MCF 10A (cell line): ENCODE data around the gene RAD51B. TPM values are rescaled to one million over a fixed set of nuclear protein-coding genes. Genes with fewer than 3 reads are reported as not detected.

ENCODE experiments used
- BruUV-seq: library from RNA; stranded (reverse); fragments of 400-500 nt; replicated peaks from 2 replicates; lab custom pipeline; 2021; lab: Mats Ljungman, UMichigan
- CTCF ChIA-PET: fragments of 300-600 bp; sonication (Branson Sonifier 250); formaldehyde crosslinking; extraction: SDS; loops from one replicate; lab custom pipeline; 2021; ENCODE audit warnings: antibody characterized with exemption, inconsistent platforms; lab: Yijun Ruan, JAX
- POLR2A ChIA-PET: fragments of 300-600, 350-650 bp; sonication (Branson Sonifier 250); formaldehyde crosslinking; extraction: SDS; loops from one replicate; lab custom pipeline; 2020; ENCODE audit warnings: antibody characterized with exemption, inconsistent platforms; lab: Yijun Ruan, JAX
- DNase-seq: peaks from one replicate; pipeline ENCODE4 v3.0.0-alpha.2; 2018; ENCODE audit not compliant: unreplicated experiment
- H3K27ac Mint-ChIP-seq: one replicate; pipeline ENCODE4 v1.8.0; 2022; ENCODE audit warnings: mild to moderate bottlenecking, low read depth, mixed read lengths; ENCODE audit not compliant: unreplicated experiment
- H3K27me3 Mint-ChIP-seq: one replicate; pipeline ENCODE4 v1.8.0; 2022; ENCODE audit warnings: mixed read lengths; ENCODE audit not compliant: insufficient read depth, unreplicated experiment
- H3K36me3 Mint-ChIP-seq: one replicate; pipeline ENCODE4 v1.8.0; 2022; ENCODE audit warnings: mild to moderate bottlenecking, moderate library complexity, mixed read lengths; ENCODE audit not compliant: insufficient read depth, unreplicated experiment
- H3K4me1 Mint-ChIP-seq: one replicate; pipeline ENCODE4 v1.8.0; 2022; ENCODE audit warnings: mixed read lengths; ENCODE audit not compliant: insufficient read depth, unreplicated experiment
- H3K4me3 Mint-ChIP-seq: one replicate; pipeline ENCODE4 v1.8.0; 2022; ENCODE audit warnings: mild to moderate bottlenecking, moderate library complexity, mixed read lengths; ENCODE audit not compliant: unreplicated experiment
- H3K9me3 Mint-ChIP-seq: one replicate; pipeline ENCODE4 v1.8.0; 2022; ENCODE audit warnings: mixed read lengths; ENCODE audit not compliant: unreplicated experiment
- intact Hi-C: fragments of 100-400 bp; cut with micrococcal nuclease; formaldehyde crosslinking; loops from 2 replicates; pipeline ENCODE4 v1.14.1; 2022
- total RNA-seq: library from RNA; stranded (reverse); gene quantifications from 2 replicates; pipeline ENCODE4 v1.2.3, GENCODE V29; 2022
- TF ChIP-seq, protein P1 (sequence below): fragments of 200-600 bp; IDR thresholded peaks from one replicate; pipeline ENCODE4 v1.8.0; 2022; ENCODE audit warnings: antibody characterized with exemption, mild to moderate bottlenecking; ENCODE audit not compliant: unreplicated experiment

The RAD51B gene
- total RNA-seq, 1 experiment from 2014 or later = 14.6 TPM

DNA sequence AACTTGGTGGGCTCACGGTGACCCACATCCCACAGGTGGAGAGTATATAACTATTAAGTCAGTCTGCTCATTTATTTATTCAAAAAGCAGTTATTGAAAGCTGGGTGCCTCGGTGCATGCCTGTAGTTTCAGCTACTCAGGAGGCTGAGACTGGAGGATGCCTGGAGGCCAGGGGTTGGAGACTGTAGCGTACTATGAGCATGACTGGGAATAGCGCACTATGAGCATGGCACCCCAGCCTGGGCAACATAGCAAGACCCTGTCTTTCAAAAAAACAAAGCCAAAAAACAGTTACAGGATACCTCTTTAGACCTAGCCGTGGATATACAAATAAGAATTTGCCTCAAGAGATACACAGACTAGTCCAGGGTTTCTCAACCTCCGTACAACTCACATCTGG lies 833.5 kb downstream of the RAD51B start:
- Mint-ChIP-seq H3K9me3 (no peaks in the 10 kb centered on the region), H3K4me1 (peaks cover 5% of the 10 kb centered on the region), H3K36me3 (no peaks in the 10 kb centered on the region), H3K27ac (no peak overlapping the region), H3K27me3 (no peaks in the 10 kb centered on the region), H3K4me3 (no peak overlapping the region)
- intact Hi-C loops = no loop called here
- no peak for DNase-seq
- no TSS peak for BruUV-seq
- CTCF ChIA-PET = no interaction called here
- TF ChIP-seq, protein P1, sequence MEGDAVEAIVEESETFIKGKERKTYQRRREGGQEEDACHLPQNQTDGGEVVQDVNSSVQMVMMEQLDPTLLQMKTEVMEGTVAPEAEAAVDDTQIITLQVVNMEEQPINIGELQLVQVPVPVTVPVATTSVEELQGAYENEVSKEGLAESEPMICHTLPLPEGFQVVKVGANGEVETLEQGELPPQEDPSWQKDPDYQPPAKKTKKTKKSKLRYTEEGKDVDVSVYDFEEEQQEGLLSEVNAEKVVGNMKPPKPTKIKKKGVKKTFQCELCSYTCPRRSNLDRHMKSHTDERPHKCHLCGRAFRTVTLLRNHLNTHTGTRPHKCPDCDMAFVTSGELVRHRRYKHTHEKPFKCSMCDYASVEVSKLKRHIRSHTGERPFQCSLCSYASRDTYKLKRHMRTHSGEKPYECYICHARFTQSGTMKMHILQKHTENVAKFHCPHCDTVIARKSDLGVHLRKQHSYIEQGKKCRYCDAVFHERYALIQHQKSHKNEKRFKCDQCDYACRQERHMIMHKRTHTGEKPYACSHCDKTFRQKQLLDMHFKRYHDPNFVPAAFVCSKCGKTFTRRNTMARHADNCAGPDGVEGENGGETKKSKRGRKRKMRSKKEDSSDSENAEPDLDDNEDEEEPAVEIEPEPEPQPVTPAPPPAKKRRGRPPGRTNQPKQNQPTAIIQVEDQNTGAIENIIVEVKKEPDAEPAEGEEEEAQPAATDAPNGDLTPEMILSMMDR = no peak
- POLR2A ChIA-PET = no interaction called here

DNA sequence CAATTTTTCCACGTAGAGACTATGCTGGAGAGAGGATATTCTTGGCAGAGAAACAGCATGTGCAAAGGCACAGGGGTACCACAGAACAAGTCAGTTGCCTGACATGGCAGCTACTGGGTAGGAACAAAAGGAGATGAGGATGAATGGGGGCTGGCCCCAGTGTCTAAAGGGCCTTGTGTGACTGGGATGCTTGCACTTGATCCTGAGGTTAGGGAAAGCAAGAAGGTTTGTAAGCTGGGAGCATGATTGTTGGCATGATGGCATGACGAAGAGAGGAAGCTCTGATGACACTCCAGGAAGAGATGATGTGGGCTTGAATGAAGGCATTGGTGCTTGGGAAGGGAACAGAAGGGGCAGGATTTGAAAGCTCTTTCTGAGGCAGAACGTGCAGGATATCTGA lies 834.2 kb downstream of the RAD51B start:
- Mint-ChIP-seq H3K9me3 (no peaks in the 10 kb centered on the region), H3K27ac (no peak overlapping the region), H3K27me3 (no peaks in the 10 kb centered on the region), H3K36me3 (no peaks in the 10 kb centered on the region), H3K4me1 (peaks cover 10% of the 10 kb centered on the region), H3K4me3 (no peak overlapping the region)
- BruUV-seq = no TSS peak
- TF ChIP-seq, protein P1 = no peak
- intact Hi-C loops = no loop called here
- ChIA-PET POLR2A (interaction anchor here (0.7 kb wide), 1 partner anchor 10 kb away, joined by 4 read pairs; no protein-coding TSS in a partner anchor), CTCF (interaction anchor here (0.6 to 0.7 kb wide), 2 partner anchors 22 to 49 kb away, joined by 3 to 4 read pairs; no protein-coding TSS in a partner anchor)
- DNase-seq = no peak

DNA sequence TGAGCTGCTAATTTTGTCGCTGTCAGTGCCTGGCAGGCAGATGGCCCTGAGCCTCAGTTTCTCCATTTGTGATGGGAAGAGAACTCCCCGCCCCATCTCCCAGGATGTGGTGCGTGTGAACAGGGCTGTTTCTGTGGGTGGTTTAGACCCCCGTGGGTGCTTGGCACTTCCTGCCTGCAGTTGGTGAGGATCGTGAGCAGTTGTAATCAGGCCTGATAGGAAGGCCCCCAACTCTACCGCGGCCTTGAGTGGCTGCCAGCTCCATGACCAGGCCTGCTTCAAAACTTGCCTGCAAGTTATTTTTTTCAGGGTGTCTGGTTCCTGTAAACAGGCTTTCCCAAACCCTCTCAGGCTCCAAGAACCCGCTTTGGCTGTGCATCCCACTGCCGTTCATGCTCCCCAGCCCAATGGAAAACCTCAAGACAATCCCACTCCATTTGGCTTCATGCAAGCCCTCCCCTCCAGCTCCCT lies 834.9 kb downstream of the RAD51B start:
- DNase-seq = no peak
- Mint-ChIP-seq H3K27me3 (no peaks in the 10 kb centered on the region), H3K4me3 (no peak overlapping the region), H3K36me3 (no peaks in the 10 kb centered on the region), H3K4me1 (peaks cover 10% of the 10 kb centered on the region), H3K9me3 (no peaks in the 10 kb centered on the region), H3K27ac (no peak overlapping the region)
- ChIA-PET POLR2A (interaction anchor here (0.7 kb wide), 1 partner anchor 11 kb away, joined by 4 read pairs; no protein-coding TSS in a partner anchor), CTCF (interaction anchor here (0.7 kb wide), 1 partner anchor 162 kb away, joined by 3 read pairs; no protein-coding TSS in a partner anchor)
- BruUV-seq = no TSS peak
- intact Hi-C loops = no loop called here
- TF ChIP-seq, protein P1 = no peak

DNA sequence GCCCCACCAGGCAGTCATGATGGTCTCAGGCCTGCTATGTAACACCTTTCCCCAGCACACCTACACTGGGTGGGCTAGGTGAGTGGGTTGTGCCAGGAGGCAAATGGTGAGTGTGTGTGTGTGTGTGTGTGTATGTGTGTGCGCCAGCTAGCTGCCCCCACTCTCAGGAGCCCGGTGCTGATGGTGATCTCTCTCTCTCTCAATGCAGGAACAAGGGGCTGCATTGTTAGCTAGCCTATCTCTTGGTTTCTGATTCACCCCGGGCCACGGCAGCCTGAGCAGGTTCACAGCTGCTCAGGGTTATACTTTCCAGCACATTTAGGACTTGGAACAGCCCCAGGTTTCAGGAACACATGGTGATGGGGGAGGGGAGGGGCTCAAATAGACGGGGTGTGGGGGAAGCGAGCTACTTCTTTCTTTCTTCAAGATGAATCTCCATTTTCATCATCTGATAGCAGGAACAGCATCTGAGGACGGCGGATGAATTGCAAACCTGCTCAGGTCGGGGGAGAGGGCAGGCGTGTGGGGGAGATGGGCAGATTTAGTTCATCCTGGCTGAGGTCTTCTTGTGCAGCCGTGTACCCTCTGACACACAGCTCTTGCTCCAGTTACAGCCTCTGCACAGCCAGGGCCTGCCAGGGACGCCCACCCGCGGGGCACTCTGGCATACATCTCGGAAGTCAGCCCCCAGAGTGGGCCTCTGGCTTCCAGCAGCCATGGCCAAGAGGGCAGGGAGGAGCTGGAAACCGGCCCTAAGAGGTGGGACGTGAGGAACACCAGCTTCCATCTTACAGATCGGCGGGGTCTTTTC lies 835.6 kb downstream of the RAD51B start:
- CTCF ChIA-PET = interaction anchor here (0.7 kb wide), 1 partner anchor 162 kb away, joined by 3 read pairs; no protein-coding TSS in a partner anchor
- Mint-ChIP-seq H3K27ac (no peak overlapping the region), H3K4me3 (no peak overlapping the region), H3K4me1 (peaks cover 10% of the 10 kb centered on the region), H3K9me3 (no peaks in the 10 kb centered on the region), H3K27me3 (no peaks in the 10 kb centered on the region), H3K36me3 (no peaks in the 10 kb centered on the region)
- POLR2A ChIA-PET = interaction anchor here (1.0 to 1.2 kb wide), 2 partner anchors 9 to 21 kb away, joined by 3 read pairs; no protein-coding TSS in a partner anchor
- BruUV-seq = no TSS peak
- no peak for DNase-seq
- TF ChIP-seq, protein P1 = no peak
- intact Hi-C loops = no loop called here
